ENCODE measurements around the gene PAAF1.

PAAF1 gene

DNA sequence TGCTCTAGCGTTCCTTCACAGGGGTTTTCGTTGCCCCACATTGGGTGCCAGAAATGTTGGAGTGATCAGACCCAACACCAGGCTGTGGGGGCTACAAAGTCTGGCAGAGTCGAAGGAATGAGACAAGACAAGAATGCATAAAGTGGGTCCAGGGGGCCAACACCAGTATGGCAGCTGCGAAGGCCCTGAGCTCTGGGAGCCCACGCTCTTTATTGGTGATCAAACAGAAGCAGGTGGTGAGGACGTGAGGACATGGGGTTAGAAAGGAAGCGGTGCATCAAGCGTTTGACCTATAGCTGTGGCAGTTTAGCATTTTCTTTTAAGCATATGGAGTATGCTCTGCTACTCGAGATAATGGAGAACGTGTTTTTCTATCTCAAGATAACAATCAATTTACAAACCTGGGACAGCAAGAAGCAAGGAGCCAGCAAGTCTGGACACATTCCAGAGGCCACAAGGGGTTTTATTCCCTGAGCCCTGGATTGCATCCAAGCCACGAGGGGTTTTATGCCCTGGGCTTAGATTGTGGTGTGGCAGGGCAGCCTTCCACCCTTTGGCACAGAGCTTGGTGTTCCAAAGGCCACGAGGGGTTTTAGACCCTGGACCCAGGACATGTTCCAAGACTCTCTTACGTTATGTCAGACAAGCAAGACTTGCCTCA is 70.1 kb downstream of the PAAF1 start:
- Histone ChIP-seq H3K4me2 (ENCODE audit: low read length) (no peak overlapping the region), H3K79me2 (ENCODE audit: low read length) (no peaks in the 10 kb centered on the region), H3K27ac (ENCODE audit: low read length) (no peak overlapping the region), H4K20me1 (ENCODE audit: insufficient read depth, low read length) (no peaks in the 10 kb centered on the region), H2AFZ (ENCODE audit: low read depth, low read length) (no peak overlapping the region), H3K4me1 (ENCODE audit: low read length) (peaks cover 14% of the 10 kb centered on the region), H3K36me3 (replicated peaks; ENCODE audit: low read depth, low read length) (peaks cover 3% of the 10 kb centered on the region), H3K27me3 (ENCODE audit: low read depth, low read length) (no peaks in the 10 kb centered on the region), H3K4me3 (ENCODE audit: low read length) (no peak overlapping the region), H3K9me3 (ENCODE audit: insufficient read depth, low read length) (no peaks in the 10 kb centered on the region), H3K9ac (ENCODE audit: low read length) (no peak overlapping the region)
- TF ChIP-seq, protein P1, sequence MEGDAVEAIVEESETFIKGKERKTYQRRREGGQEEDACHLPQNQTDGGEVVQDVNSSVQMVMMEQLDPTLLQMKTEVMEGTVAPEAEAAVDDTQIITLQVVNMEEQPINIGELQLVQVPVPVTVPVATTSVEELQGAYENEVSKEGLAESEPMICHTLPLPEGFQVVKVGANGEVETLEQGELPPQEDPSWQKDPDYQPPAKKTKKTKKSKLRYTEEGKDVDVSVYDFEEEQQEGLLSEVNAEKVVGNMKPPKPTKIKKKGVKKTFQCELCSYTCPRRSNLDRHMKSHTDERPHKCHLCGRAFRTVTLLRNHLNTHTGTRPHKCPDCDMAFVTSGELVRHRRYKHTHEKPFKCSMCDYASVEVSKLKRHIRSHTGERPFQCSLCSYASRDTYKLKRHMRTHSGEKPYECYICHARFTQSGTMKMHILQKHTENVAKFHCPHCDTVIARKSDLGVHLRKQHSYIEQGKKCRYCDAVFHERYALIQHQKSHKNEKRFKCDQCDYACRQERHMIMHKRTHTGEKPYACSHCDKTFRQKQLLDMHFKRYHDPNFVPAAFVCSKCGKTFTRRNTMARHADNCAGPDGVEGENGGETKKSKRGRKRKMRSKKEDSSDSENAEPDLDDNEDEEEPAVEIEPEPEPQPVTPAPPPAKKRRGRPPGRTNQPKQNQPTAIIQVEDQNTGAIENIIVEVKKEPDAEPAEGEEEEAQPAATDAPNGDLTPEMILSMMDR (IDR thresholded peaks at IDR 0.05; ENCODE audit: low read depth, low read length) = no peak
- TF ChIP-seq EZH2phosphoT487 (IDR thresholded peaks at IDR 0.05; ENCODE audit: low read depth) = no peak

DNA sequence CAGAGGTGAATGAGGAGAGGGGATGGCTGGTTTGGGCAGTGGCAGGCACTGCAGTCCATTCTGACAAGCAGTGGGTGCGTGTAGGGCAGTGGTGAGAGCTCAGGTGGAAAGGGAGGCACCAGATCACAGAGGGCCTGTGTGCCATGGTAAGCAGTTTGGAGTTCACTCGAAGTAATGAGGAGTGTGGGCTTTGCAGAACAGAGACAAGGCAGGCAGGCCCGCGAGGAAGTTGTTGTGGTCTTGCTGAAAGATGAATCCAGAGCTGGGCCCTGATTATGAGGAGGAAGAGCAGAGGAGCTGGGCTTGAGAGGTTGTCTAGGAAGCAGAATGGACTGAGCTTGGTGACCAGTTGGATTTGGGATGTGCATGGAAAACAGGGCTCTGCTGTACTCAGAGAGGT is 72.4 kb downstream of the PAAF1 start:
- Histone ChIP-seq H2AFZ (ENCODE audit: low read depth, low read length) (no peak overlapping the region), H3K9me3 (ENCODE audit: insufficient read depth, low read length) (no peaks in the 10 kb centered on the region), H3K27ac (ENCODE audit: low read length) (no peak overlapping the region), H3K79me2 (ENCODE audit: low read length) (no peaks in the 10 kb centered on the region), H3K27me3 (ENCODE audit: low read depth, low read length) (no peaks in the 10 kb centered on the region), H3K4me2 (ENCODE audit: low read length) (no peak overlapping the region), H4K20me1 (ENCODE audit: insufficient read depth, low read length) (no peaks in the 10 kb centered on the region), H3K4me3 (ENCODE audit: low read length) (no peak overlapping the region), H3K9ac (ENCODE audit: low read length) (no peak overlapping the region), H3K4me1 (ENCODE audit: low read length) (peaks cover 35% of the 10 kb centered on the region), H3K36me3 (replicated peaks; ENCODE audit: low read depth, low read length) (no peaks in the 10 kb centered on the region)
- TF ChIP-seq, protein P1 (IDR thresholded peaks at IDR 0.05; ENCODE audit: low read depth, low read length) = no peak

DNA sequence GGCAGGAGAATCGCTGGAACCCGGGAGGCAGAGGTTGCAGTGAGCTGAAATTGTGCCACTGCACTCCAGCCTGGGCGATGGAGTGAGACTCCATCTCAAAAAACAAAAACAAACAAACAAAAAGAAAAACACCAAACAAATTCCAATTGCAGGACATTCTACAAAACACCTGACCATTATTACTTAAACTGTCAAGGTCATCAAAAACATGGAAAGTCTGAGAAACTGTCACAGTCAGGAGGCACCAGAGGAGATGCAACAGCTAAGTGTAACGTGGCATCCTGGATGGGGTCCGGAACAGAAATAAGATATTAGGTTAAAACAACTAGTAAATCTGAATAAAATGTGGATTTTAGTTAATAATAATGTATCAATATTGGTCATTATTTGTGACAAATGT is 73.1 kb downstream of the PAAF1 start:
- H3K4me2 ChIP-seq (ENCODE audit: low read length) = no peak overlapping the region
- no peak overlapping the region for H3K27ac ChIP-seq (ENCODE audit: low read length)
- no peak for TF ChIP-seq EZH2phosphoT487 (IDR thresholded peaks at IDR 0.05; ENCODE audit: low read depth)
- TF ChIP-seq, protein P1 (IDR thresholded peaks at IDR 0.05; ENCODE audit: low read depth, low read length) = no peak
- no peaks in the 10 kb centered on the region for H3K9me3 ChIP-seq (ENCODE audit: insufficient read depth, low read length)
- H3K36me3 ChIP-seq (replicated peaks; ENCODE audit: low read depth, low read length) = no peaks in the 10 kb centered on the region
- no peaks in the 10 kb centered on the region for H3K27me3 ChIP-seq (ENCODE audit: low read depth, low read length)
- peaks cover 35% of the 10 kb centered on the region for H3K4me1 ChIP-seq (ENCODE audit: low read length)
- H3K79me2 ChIP-seq (ENCODE audit: low read length) = no peaks in the 10 kb centered on the region
- no peaks in the 10 kb centered on the region for H4K20me1 ChIP-seq (ENCODE audit: insufficient read depth, low read length)
- no peak overlapping the region for H3K9ac ChIP-seq (ENCODE audit: low read length)
- H2AFZ ChIP-seq (ENCODE audit: low read depth, low read length) = no peak overlapping the region
- no peak overlapping the region for H3K4me3 ChIP-seq (ENCODE audit: low read length)

DNA sequence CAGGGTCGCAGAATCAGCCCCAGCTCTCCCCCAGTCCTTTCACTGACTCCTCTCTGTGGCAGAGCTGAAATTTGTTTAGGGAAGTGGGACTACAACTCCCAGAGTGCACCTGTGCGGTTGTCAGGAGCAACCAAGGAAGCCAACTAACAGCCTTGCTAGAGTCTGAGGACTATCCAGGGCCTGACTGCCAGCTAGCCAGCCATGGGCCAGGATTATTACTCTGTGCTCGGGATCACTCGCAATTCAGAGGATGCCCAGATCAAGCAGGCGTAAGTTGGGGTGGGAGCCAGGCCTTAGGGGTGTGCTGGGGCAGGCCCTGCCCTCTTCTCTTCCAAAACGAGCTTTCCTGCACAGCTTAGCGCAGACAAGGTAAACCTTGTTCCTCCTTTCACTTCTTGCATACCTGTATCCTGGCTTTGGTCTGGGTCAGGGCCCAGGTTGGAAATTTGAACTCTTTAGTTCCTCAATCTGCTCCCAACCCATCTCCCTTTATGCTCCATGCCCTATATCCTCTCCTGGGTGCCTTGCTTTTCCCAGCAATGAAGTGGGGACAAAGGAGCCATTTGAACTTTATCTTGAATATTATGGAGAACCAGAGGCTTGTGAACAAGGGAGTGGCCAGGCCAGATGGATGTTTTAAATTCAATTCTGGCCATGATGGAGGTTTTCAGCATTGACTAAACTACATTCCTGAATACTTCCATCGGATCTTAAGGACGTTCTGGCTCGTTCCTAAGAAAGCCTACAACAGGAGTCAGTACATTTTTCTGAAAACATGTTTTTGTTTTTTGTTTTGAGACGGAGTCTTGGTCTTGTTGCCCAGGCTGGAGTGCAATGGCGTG is 74.3 kb downstream of the PAAF1 start, which contains the start of gene DNAJB13:
Gene DNAJB13 (plus strand): TSS at position 158 of the 842 bp plus-strand sequence. CDS start 44 bp downstream, at position 202.
- Histone ChIP-seq H3K4me1 (ENCODE audit: low read length) (peaks cover 46% of the 10 kb centered on the region), H3K36me3 (replicated peaks; ENCODE audit: low read depth, low read length) (no peaks in the 10 kb centered on the region), H3K79me2 (ENCODE audit: low read length) (no peaks in the 10 kb centered on the region), H3K27me3 (ENCODE audit: low read depth, low read length) (no peaks in the 10 kb centered on the region), H3K4me3 (ENCODE audit: low read length) (peak within 1 kb of the TSS; percentile 63), H2AFZ (ENCODE audit: low read depth, low read length) (no peak within 1 kb of the TSS), H4K20me1 (ENCODE audit: insufficient read depth, low read length) (no peaks in the 10 kb centered on the region), H3K9me3 (ENCODE audit: insufficient read depth, low read length) (no peaks in the 10 kb centered on the region), H3K27ac (ENCODE audit: low read length) (peak within 1 kb of the TSS; percentile 17; the same call in 1 of the 2 replicates), H3K9ac (ENCODE audit: low read length) (no peak within 1 kb of the TSS), H3K4me2 (ENCODE audit: low read length) (peak within 1 kb of the TSS; percentile 62)
- no peak for TF ChIP-seq EZH2phosphoT487 (IDR thresholded peaks at IDR 0.05; ENCODE audit: low read depth)
- TF ChIP-seq, protein P1 (IDR thresholded peaks at IDR 0.05; ENCODE audit: low read depth, low read length) = no peak

Data from OCI-LY3 (cell line).